LNCAP (cell line): ENCODE data around the gene POU3F2.

Source experiments
- CTCF ChIP-seq: fragments of 450-650 bp; IDR thresholded peaks from 2 replicates; pipeline ENCODE4 v1.5.1; 2017; ENCODE audit warnings: mild to moderate bottlenecking

Gene POU3F2

GRCh38 chr6:98843271-98844243 lies 9.2 kb downstream of the POU3F2 start:
- no peak for TF ChIP-seq CTCF

GRCh38 chr6:98844244-98845210 lies 10.2 kb downstream of the POU3F2 start:
- TF ChIP-seq CTCF = no peak

GRCh38 chr6:98845211-98846020 lies 11.0 kb downstream of the POU3F2 start:
- TF ChIP-seq CTCF = peak; percentile 85

- no peak; the same call in 1 of the 2 replicates for TF ChIP-seq CTCF
These were observed 11.6 kb downstream of the POU3F2 start for GRCh38 chr6:98846021-98846380.

GRCh38 chr6:98847416-98847778 lies 13.0 kb downstream of the POU3F2 start:
- TF ChIP-seq CTCF = no peak

- no peak for TF ChIP-seq CTCF
These were observed 13.6 kb downstream of the POU3F2 start for GRCh38 chr6:98847779-98848538.
